Measurements from ENCODE around the gene UNC5C. TPM values are rescaled to one million over a fixed set of nuclear protein-coding genes. Genes with fewer than 3 reads are reported as not detected.

UNC5C gene
- total RNA-seq, 2 experiments from 2014 or later = not detected

DNA sequence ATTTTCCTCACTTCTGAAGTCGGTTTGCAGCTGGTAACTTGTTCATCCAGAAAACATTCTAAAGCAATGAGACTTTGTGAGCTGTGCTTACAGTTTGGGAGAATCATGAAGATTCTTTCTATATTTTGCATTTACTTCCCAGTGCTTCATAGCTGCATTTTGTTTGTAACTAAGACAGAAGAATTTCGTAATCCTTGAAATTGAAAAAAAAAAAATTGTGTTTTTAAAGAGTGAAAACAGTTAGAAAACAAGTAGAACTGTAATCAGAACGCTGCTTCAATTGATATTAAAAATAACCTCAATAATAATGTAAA lies 392.4 kb downstream of the UNC5C start:
- intact Hi-C loops (cut with DNase I, micrococcal nuclease) = loop anchor here in 1 of 2 experiments (5.0 kb wide), 1 partner anchor 1196 kb away; no protein-coding TSS in a partner anchor
- no peak overlapping the region for H3K4me3 ChIP-seq (ENCODE audit: low read length)
- ChIA-PET POLR2A (no interaction called here), CTCF (no interaction called here)
- ATAC-seq (ENCODE audit: poor library complexity) (no peak), DNase-seq (no peak)
- Mint-ChIP-seq H3K4me3 (no peak overlapping the region), H3K27ac (no peak overlapping the region), H3K4me1 (ENCODE audit: low read depth) (peaks cover 22% of the 10 kb centered on the region), H3K36me3 (ENCODE audit: low read depth) (no peaks in the 10 kb centered on the region), H3K27me3 (no peaks in the 10 kb centered on the region), H3K9me3 (no peaks in the 10 kb centered on the region)
- no peaks in the 10 kb centered on the region for H3K27me3 ChIP-seq (ENCODE audit: control insufficient read depth in 1 of 2, insufficient read depth in 2 of 2, low read length in 2 of 2)
- no peak overlapping the region for H3K27ac ChIP-seq (ENCODE audit: low read depth in 1 of 2, low read length in 2 of 2)
- TF ChIP-seq, protein P1, sequence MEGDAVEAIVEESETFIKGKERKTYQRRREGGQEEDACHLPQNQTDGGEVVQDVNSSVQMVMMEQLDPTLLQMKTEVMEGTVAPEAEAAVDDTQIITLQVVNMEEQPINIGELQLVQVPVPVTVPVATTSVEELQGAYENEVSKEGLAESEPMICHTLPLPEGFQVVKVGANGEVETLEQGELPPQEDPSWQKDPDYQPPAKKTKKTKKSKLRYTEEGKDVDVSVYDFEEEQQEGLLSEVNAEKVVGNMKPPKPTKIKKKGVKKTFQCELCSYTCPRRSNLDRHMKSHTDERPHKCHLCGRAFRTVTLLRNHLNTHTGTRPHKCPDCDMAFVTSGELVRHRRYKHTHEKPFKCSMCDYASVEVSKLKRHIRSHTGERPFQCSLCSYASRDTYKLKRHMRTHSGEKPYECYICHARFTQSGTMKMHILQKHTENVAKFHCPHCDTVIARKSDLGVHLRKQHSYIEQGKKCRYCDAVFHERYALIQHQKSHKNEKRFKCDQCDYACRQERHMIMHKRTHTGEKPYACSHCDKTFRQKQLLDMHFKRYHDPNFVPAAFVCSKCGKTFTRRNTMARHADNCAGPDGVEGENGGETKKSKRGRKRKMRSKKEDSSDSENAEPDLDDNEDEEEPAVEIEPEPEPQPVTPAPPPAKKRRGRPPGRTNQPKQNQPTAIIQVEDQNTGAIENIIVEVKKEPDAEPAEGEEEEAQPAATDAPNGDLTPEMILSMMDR (IDR thresholded peaks at IDR 0.05) = peak; percentile 22
- no peaks in the 10 kb centered on the region for H3K36me3 ChIP-seq (ENCODE audit: insufficient read depth, low read length)
- H3K9me3 ChIP-seq (ENCODE audit: control insufficient read depth in 1 of 2, insufficient read depth in 1 of 2, low read length in 2 of 2) = no peaks in the 10 kb centered on the region
- H3K4me1 ChIP-seq (ENCODE audit: insufficient read depth, low read length) = peaks cover 3% of the 10 kb centered on the region

DNA sequence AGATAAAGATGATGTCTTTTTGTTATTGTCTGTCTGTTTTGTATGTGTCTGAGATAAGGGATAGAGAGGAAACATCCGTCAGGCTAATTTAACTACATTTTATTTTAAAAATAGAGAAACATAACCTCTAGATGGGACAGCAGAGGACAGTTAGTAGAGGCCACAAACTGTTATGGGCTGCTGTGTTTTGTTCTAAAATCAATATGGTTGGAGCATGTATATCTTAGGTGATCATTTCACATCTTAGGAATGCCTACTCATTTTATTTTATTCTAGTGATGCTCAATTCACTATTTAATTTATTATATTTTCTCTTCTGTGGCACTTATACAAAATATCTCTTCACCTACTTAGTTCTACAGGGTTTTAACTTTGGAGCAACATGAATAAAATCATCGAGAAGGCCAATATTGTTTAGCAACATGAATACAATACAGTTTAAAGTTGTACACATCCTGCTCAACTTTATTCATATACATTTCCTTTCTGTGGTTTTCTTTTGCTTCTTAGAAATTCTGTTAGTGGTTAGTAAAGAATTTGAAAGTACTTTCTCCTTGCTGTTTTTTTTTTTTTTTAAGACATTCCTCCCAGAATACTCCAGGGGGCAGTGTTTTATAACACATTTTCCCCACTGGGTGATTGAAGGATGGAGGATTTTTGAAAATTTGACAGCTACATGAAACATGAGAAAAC lies 392.9 kb downstream of the UNC5C start:
- no peaks in the 10 kb centered on the region for H3K36me3 Mint-ChIP-seq (ENCODE audit: low read depth)
- H3K27ac Mint-ChIP-seq = no peak overlapping the region
- H3K4me3 ChIP-seq (ENCODE audit: low read length) = no peak overlapping the region
- H3K9me3 ChIP-seq (ENCODE audit: control insufficient read depth in 1 of 2, insufficient read depth in 1 of 2, low read length in 2 of 2) = no peaks in the 10 kb centered on the region
- DNase-seq (peak in 3 of 14 experiments; percentile 58 to 62 (median 58)), ATAC-seq (ENCODE audit: poor library complexity) (peak; percentile 77)
- no peaks in the 10 kb centered on the region for H3K9me3 Mint-ChIP-seq
- no peaks in the 10 kb centered on the region for H3K27me3 ChIP-seq (ENCODE audit: control insufficient read depth in 1 of 2, insufficient read depth in 2 of 2, low read length in 2 of 2)
- H3K36me3 ChIP-seq (ENCODE audit: insufficient read depth, low read length) = no peaks in the 10 kb centered on the region
- no peak overlapping the region for H3K27ac ChIP-seq (ENCODE audit: low read depth in 1 of 2, low read length in 2 of 2)
- peaks cover 3% of the 10 kb centered on the region for H3K4me1 ChIP-seq (ENCODE audit: insufficient read depth, low read length)
- ChIA-PET POLR2A (no interaction called here), CTCF (no interaction called here)
- H3K27me3 Mint-ChIP-seq = no peaks in the 10 kb centered on the region
- intact Hi-C loops (cut with DNase I, micrococcal nuclease) = loop anchor here in 1 of 2 experiments (5.0 kb wide), 1 partner anchor 1196 kb away; no protein-coding TSS in a partner anchor
- H3K4me1 Mint-ChIP-seq (ENCODE audit: low read depth) = peaks cover 22% of the 10 kb centered on the region
- TF ChIP-seq, protein P1 (IDR thresholded peaks at IDR 0.05) = peak; percentile 71
- peak overlapping the region; percentile 60 for H3K4me3 Mint-ChIP-seq

DNA sequence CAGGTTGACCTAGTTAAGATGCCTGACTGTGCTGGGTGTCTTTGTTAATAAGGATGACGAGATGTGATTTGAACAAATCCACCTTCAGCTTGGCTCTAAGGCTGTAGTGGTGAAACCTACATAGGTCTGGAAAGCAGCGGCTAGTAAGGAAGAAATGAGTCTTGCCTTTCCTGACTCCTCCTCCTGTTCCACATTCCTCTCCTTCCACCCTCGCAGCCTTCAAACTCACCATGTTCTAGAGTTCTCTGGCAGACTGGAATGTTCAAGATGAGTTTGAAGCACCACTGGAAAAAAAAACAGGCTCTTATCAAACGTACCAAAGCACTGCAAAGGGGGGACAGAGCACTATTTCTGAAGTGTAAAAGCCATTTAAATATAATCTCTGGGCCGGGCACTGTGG lies 395.6 kb downstream of the UNC5C start:
- no peaks in the 10 kb centered on the region for H3K9me3 ChIP-seq (ENCODE audit: control insufficient read depth in 1 of 2, insufficient read depth in 1 of 2, low read length in 2 of 2)
- Mint-ChIP-seq H3K4me3 (no peak overlapping the region), H3K27me3 (no peaks in the 10 kb centered on the region), H3K36me3 (ENCODE audit: low read depth) (no peaks in the 10 kb centered on the region), H3K27ac (no peak overlapping the region), H3K4me1 (ENCODE audit: low read depth) (peaks cover 22% of the 10 kb centered on the region), H3K9me3 (no peaks in the 10 kb centered on the region)
- TF ChIP-seq, protein P1 (IDR thresholded peaks at IDR 0.05) = no peak
- H3K27ac ChIP-seq (ENCODE audit: low read depth in 1 of 2, low read length in 2 of 2) = no peak overlapping the region
- H3K27me3 ChIP-seq (ENCODE audit: control insufficient read depth in 1 of 2, insufficient read depth in 2 of 2, low read length in 2 of 2) = no peaks in the 10 kb centered on the region
- CTCF ChIA-PET = no interaction called here
- intact Hi-C loops (cut with DNase I, micrococcal nuclease) = no loop called here
- H3K36me3 ChIP-seq (ENCODE audit: insufficient read depth, low read length) = no peaks in the 10 kb centered on the region
- DNase-seq = no peak
- no peak overlapping the region for H3K4me3 ChIP-seq (ENCODE audit: low read length)
- H3K4me1 ChIP-seq (ENCODE audit: insufficient read depth, low read length) = peaks cover 3% of the 10 kb centered on the region
- no peak for ATAC-seq (ENCODE audit: poor library complexity)
- POLR2A ChIA-PET = no interaction called here
